ENCODE measurements around the gene FAM120C.

The FAM120C gene

DNA sequence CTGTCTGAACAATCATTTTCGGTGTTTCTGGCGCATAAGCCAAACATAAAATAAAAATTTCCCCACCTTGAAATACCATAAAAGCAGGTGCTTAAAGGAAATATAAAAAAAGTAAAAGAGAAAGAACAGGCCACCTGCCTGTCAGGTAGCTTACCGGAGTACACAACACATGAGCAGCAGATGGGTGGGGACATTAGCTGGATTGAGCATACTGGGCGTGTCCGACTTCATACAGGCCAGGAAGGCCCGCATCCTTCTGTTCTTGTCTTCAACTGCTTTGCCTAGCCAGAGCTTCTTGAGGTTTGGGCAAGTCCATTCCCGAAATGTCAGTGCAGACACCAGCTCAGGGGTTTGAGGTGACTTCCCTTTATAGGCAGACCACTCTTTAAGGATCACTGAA lies 66.7 kb downstream of the FAM120C start:
- TF ChIP-seq, protein P1, sequence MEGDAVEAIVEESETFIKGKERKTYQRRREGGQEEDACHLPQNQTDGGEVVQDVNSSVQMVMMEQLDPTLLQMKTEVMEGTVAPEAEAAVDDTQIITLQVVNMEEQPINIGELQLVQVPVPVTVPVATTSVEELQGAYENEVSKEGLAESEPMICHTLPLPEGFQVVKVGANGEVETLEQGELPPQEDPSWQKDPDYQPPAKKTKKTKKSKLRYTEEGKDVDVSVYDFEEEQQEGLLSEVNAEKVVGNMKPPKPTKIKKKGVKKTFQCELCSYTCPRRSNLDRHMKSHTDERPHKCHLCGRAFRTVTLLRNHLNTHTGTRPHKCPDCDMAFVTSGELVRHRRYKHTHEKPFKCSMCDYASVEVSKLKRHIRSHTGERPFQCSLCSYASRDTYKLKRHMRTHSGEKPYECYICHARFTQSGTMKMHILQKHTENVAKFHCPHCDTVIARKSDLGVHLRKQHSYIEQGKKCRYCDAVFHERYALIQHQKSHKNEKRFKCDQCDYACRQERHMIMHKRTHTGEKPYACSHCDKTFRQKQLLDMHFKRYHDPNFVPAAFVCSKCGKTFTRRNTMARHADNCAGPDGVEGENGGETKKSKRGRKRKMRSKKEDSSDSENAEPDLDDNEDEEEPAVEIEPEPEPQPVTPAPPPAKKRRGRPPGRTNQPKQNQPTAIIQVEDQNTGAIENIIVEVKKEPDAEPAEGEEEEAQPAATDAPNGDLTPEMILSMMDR (conservative IDR thresholded peaks at IDR 0.05) = no peak
- no peak for TF ChIP-seq ZFX (IDR thresholded peaks at IDR 0.05)
- H3K27ac ChIP-seq = no peak overlapping the region

GRCh38 chrX:54093571-54093970 lies 89.5 kb downstream of the FAM120C start:
- no peak overlapping the region for H3K27ac ChIP-seq
- no peak for TF ChIP-seq ZFX (IDR thresholded peaks at IDR 0.05)
- TF ChIP-seq, protein P1 (conservative IDR thresholded peaks at IDR 0.05) = no peak

- no peak overlapping the region for H3K27ac ChIP-seq
- no peak for TF ChIP-seq ZFX (IDR thresholded peaks at IDR 0.05)
- TF ChIP-seq, protein P1 (conservative IDR thresholded peaks at IDR 0.05) = no peak
Measured at GRCh38 chrX:54093159-54093558, 89.9 kb downstream of the FAM120C start.

- TF ChIP-seq ZFX (IDR thresholded peaks at IDR 0.05) = no peak
- TF ChIP-seq, protein P1 (conservative IDR thresholded peaks at IDR 0.05) = no peak
- H3K27ac ChIP-seq = peak overlapping the region; percentile 31; the same call in 1 of the 2 replicates
Measured at GRCh38 chrX:54090880-54091279, 92.2 kb downstream of the FAM120C start.

GRCh38 chrX:54089191-54089590 lies 93.9 kb downstream of the FAM120C start:
- no peak for TF ChIP-seq ZFX (IDR thresholded peaks at IDR 0.05)
- TF ChIP-seq, protein P1 (conservative IDR thresholded peaks at IDR 0.05) = no peak
- no peak overlapping the region for H3K27ac ChIP-seq

DNA sequence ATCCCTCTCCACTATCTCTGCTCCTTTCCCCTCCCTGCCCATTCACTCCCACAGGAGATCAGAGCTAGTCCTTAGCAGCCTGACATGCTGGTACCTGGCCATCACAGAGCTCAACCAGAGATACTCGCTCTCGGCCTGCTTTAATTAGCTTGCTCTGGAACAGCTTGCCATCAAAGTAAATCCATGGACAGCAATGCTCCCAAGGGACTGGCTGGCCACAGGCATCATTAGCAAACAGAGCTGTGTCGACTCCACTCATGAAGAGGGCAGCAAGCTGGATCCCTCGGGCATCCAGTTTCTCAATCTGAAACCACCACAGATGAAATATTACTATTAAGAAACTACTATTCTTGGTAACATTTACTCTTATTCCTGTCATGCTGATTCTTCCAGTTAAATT lies 95.4 kb downstream of the FAM120C start:
- no peak for TF ChIP-seq ZFX (IDR thresholded peaks at IDR 0.05)
- TF ChIP-seq, protein P1 (conservative IDR thresholded peaks at IDR 0.05) = no peak
- no peak overlapping the region for H3K27ac ChIP-seq

- no peak overlapping the region for H3K27ac ChIP-seq
Measured at GRCh38 chrX:54085666-54086065, 97.4 kb downstream of the FAM120C start.

More at GRCh38 chrX:54085666-54086065, 97.4 kb downstream of the FAM120C start:
- TF ChIP-seq, protein P1 (conservative IDR thresholded peaks at IDR 0.05) = no peak
- no peak for TF ChIP-seq ZFX (IDR thresholded peaks at IDR 0.05)
